B cell (primary cell): ENCODE measurements around the gene LIMCH1.

ENCODE experiments used
- CTCF ChIP-seq: fragments of 200-600 bp; IDR thresholded peaks from one replicate; pipeline ENCODE4 v1.8.0; 2022; ENCODE audit warnings: antibody characterized with exemption, mild to moderate bottlenecking
- EZH2 ChIP-seq: IDR thresholded peaks from 2 replicates; pipeline ENCODE4 v1.6.1; 2012; ENCODE audit warnings: borderline replicate concordance, low read depth, mild to moderate bottlenecking, moderate library complexity, low read length; ENCODE audit not compliant: insufficient read depth, poor library complexity, severe bottlenecking

GRCh38 chr4:41567186-41567585 is 29.2 kb downstream of the LIMCH1 start:
- TF ChIP-seq CTCF, result no peak
- no peak for TF ChIP-seq EZH2
